Stimulated activated naive B cell treated with anti-CD40 and anti-IgM and Interleukin-4, amounts not matched to agents 10 μg/mL and 1 μg/mL and 100 μg/mL, for 72 hours (primary cell): ENCODE measurements around the gene POTEJ.
A peak's percentile ranks its signal among the peaks of the same experiment; 100 is the strongest.
"Not testable (repeated sequence)": the region's sequence is repeated elsewhere in the genome, so short reads cannot be mapped to it uniquely, and the experiment has no call there.

ENCODE experiments used
- ATAC-seq, 2 donors: fragments of 150-1000 bp; cut with Tn5 transposase; replicated peaks; 2 replicates each; pipeline ENCODE4 v1.10.0; 2021; ENCODE audit warnings: moderate library complexity in 1 of 2
- DNase-seq: peaks from one replicate; pipeline ENCODE4 v3.0.0; 2021
- H3K27ac Mint-ChIP-seq: one replicate; pipeline ENCODE4 v1.8.0; 2022; ENCODE audit warnings: mild to moderate bottlenecking, mixed read lengths
- H3K27me3 Mint-ChIP-seq, 2 donors: one replicate each; pipeline ENCODE4 v1.8.0; 2022; ENCODE audit warnings: mixed read lengths in 2 of 2
- H3K36me3 Mint-ChIP-seq, 2 donors: one replicate each; pipeline ENCODE4 v1.8.0; 2022; ENCODE audit warnings: mixed read lengths in 2 of 2, mild to moderate bottlenecking in 1 of 2
- H3K4me1 Mint-ChIP-seq, 2 donors: one replicate each; pipeline ENCODE4 v1.8.0; 2022; ENCODE audit warnings: mixed read lengths in 2 of 2, mild to moderate bottlenecking in 1 of 2
- H3K4me3 Mint-ChIP-seq, 2 donors: one replicate each; pipeline ENCODE4 v1.8.0; 2022; ENCODE audit warnings: mild to moderate bottlenecking in 2 of 2, mixed read lengths in 2 of 2, moderate library complexity in 1 of 2
- H3K9me3 Mint-ChIP-seq, 2 donors: one replicate each; pipeline ENCODE4 v1.8.0; 2022; ENCODE audit warnings: mixed read lengths in 2 of 2, mild to moderate bottlenecking in 1 of 2

POTEJ gene

GRCh38 chr2:130611140-130611539 lies at the start of gene POTEJ:
Gene POTEJ (plus strand): TSS chr2:130611440. CDS start chr2:130611533, 93 bp downstream.
- H3K27me3 Mint-ChIP-seq, H3K27ac Mint-ChIP-seq: not testable (repeated sequence)

GRCh38 chr2:130566165-130566564 lies 45.1 kb upstream of the POTEJ start:
- not testable (repeated sequence) for ATAC-seq, H3K4me1 Mint-ChIP-seq, H3K27me3 Mint-ChIP-seq, H3K27ac Mint-ChIP-seq, H3K9me3 Mint-ChIP-seq, H3K4me3 Mint-ChIP-seq, H3K36me3 Mint-ChIP-seq, DNase-seq

More at GRCh38 chr2:130611140-130611539, at the start of gene POTEJ:
- DNase-seq, H3K4me1 Mint-ChIP-seq, H3K9me3 Mint-ChIP-seq, H3K36me3 Mint-ChIP-seq, H3K4me3 Mint-ChIP-seq, ATAC-seq: not testable (repeated sequence)

GRCh38 chr2:130571929-130572328 lies 39.3 kb upstream of the POTEJ start:
- not testable (repeated sequence) for H3K36me3 Mint-ChIP-seq, H3K27me3 Mint-ChIP-seq, DNase-seq, H3K4me1 Mint-ChIP-seq, H3K27ac Mint-ChIP-seq, H3K4me3 Mint-ChIP-seq, ATAC-seq, H3K9me3 Mint-ChIP-seq

- not testable (repeated sequence) for H3K27ac Mint-ChIP-seq
Measured at GRCh38 chr2:130574230-130574629, 37.0 kb upstream of the POTEJ start.

GRCh38 chr2:130576209-130576784 lies 34.9 kb upstream of the POTEJ start:
- not testable (repeated sequence) for H3K36me3 Mint-ChIP-seq, H3K27ac Mint-ChIP-seq, ATAC-seq, DNase-seq, H3K27me3 Mint-ChIP-seq, H3K4me1 Mint-ChIP-seq, H3K4me3 Mint-ChIP-seq, H3K9me3 Mint-ChIP-seq

More at GRCh38 chr2:130574230-130574629, 37.0 kb upstream of the POTEJ start:
- not testable (repeated sequence) for H3K4me3 Mint-ChIP-seq, H3K36me3 Mint-ChIP-seq, H3K27me3 Mint-ChIP-seq, ATAC-seq, H3K4me1 Mint-ChIP-seq, H3K9me3 Mint-ChIP-seq, DNase-seq

- H3K36me3 Mint-ChIP-seq, H3K4me3 Mint-ChIP-seq, H3K9me3 Mint-ChIP-seq, ATAC-seq, H3K4me1 Mint-ChIP-seq, H3K27me3 Mint-ChIP-seq, H3K27ac Mint-ChIP-seq, DNase-seq: not testable (repeated sequence)
Measured at GRCh38 chr2:130577559-130577958, 33.7 kb upstream of the POTEJ start.

DNA sequence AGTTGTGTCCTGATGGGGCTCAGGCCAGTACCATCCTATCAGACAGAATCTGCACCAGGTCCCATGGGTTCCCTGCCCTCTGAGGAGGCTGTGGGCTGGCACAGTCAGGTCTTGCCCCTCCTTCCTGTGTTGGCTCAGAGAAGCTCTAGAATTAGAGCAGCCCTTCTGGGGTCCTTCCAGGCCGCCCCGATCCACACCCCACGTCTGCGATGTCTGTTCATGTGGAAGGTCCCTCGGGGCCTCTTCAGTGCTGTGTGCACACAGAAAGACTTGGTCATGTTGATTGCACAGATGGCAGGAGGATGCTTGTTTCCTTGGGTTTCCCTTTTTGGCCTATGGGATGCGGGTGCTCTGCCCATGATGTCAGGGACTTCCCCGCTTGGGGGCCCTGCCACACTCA lies 32.1 kb upstream of the POTEJ start:
- H3K36me3 Mint-ChIP-seq, H3K27ac Mint-ChIP-seq, H3K4me3 Mint-ChIP-seq, H3K9me3 Mint-ChIP-seq, DNase-seq, ATAC-seq, H3K27me3 Mint-ChIP-seq, H3K4me1 Mint-ChIP-seq: not testable (repeated sequence)

- not testable (repeated sequence) for H3K36me3 Mint-ChIP-seq, H3K27me3 Mint-ChIP-seq, H3K4me3 Mint-ChIP-seq, H3K9me3 Mint-ChIP-seq, DNase-seq, H3K4me1 Mint-ChIP-seq, ATAC-seq, H3K27ac Mint-ChIP-seq
Measured at GRCh38 chr2:130581491-130581890, 29.7 kb upstream of the POTEJ start.

GRCh38 chr2:130582970-130583369 lies 28.3 kb upstream of the POTEJ start:
- H3K4me1 Mint-ChIP-seq, H3K27ac Mint-ChIP-seq, ATAC-seq, H3K27me3 Mint-ChIP-seq, H3K4me3 Mint-ChIP-seq, H3K9me3 Mint-ChIP-seq, H3K36me3 Mint-ChIP-seq, DNase-seq: not testable (repeated sequence)

- not testable (repeated sequence) for ATAC-seq, H3K36me3 Mint-ChIP-seq, H3K4me3 Mint-ChIP-seq, H3K27ac Mint-ChIP-seq, H3K9me3 Mint-ChIP-seq, DNase-seq, H3K4me1 Mint-ChIP-seq, H3K27me3 Mint-ChIP-seq
Measured at GRCh38 chr2:130583582-130583981, 27.7 kb upstream of the POTEJ start.

GRCh38 chr2:130584726-130585125 lies 26.5 kb upstream of the POTEJ start:
- H3K4me1 Mint-ChIP-seq, H3K9me3 Mint-ChIP-seq, ATAC-seq, H3K4me3 Mint-ChIP-seq, DNase-seq, H3K27me3 Mint-ChIP-seq, H3K36me3 Mint-ChIP-seq, H3K27ac Mint-ChIP-seq: not testable (repeated sequence)

GRCh38 chr2:130588688-130589458 lies 22.4 kb upstream of the POTEJ start:
- peak; percentile 41 for DNase-seq
- peak overlapping the region; percentile 71 for H3K27ac Mint-ChIP-seq

GRCh38 chr2:130590170-130590841 lies 20.9 kb upstream of the POTEJ start:
- not testable (repeated sequence) for H3K9me3 Mint-ChIP-seq, H3K4me3 Mint-ChIP-seq, H3K4me1 Mint-ChIP-seq, H3K27ac Mint-ChIP-seq, ATAC-seq, H3K27me3 Mint-ChIP-seq, DNase-seq, H3K36me3 Mint-ChIP-seq

More at GRCh38 chr2:130588688-130589458, 22.4 kb upstream of the POTEJ start:
- not testable (repeated sequence) for H3K4me1 Mint-ChIP-seq, H3K9me3 Mint-ChIP-seq, H3K27me3 Mint-ChIP-seq, H3K36me3 Mint-ChIP-seq, H3K4me3 Mint-ChIP-seq
- ATAC-seq, result peak; percentile 96 to 97

DNA sequence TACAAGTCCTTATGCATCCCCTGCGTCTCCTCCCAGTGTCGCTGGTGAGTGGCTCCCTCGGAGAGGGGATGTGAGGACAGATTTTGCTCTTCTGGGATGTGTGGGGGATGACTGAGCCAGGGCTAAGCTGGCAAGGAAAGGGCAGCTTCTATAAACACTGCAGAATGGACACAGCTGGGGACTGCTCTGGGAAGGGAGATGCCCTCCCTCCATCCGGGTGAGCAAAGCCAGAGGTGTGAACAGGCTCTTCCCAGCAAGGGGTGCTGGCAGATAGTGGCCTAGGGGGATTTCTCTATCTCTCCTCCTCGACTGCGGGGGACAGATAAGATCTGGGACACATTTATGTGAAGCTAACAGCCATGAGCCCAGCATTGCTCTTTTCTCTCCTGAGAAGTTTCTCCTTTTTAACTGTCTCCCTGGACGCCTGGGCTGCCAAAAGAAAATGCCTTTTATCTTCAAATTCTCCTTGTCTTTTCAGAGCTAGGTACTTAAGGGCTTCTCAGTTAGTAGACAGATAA lies 20.3 kb upstream of the POTEJ start:
- not testable (repeated sequence) for H3K27ac Mint-ChIP-seq, H3K36me3 Mint-ChIP-seq, ATAC-seq, H3K4me3 Mint-ChIP-seq, H3K9me3 Mint-ChIP-seq, H3K27me3 Mint-ChIP-seq, H3K4me1 Mint-ChIP-seq, DNase-seq
